Gastroesophageal sphincter (tissue), 4 donors: Measurements from ENCODE around the gene PTX3. TPM values are rescaled to one million over a fixed set of nuclear protein-coding genes. Genes with fewer than 3 reads are reported as not detected.

ENCODE experiments used
- total RNA-seq, 4 donors: library from RNA; depleted of rRNA; stranded (reverse); fragments of >200 nt; gene quantifications; one replicate each; pipeline ENCODE4 v1.1.0, GENCODE V29; 2016

PTX3 gene
- total RNA-seq, 4 donors from 2014 or later = 2.0 to 140 (median 5.7) TPM

Other genes with a start within 250 kb of the PTX3 start
- 1 to 10 TPM in 3 of 4 donors, under 1 TPM in 1; 0.62 to 2.3 (median 1.7) TPM for gene VEPH1, start 66.6 kb downstream of the PTX3 start, total RNA-seq